DMS153 treated with DMSO at 0.1 percent for 48 hours (cell line): ENCODE measurements around the gene LSR.
"Not testable (repeated sequence)": the region's sequence is repeated elsewhere in the genome, so short reads cannot be mapped to it uniquely, and the experiment has no call there.

Experiments
- DNase-seq: peaks from one replicate; lab custom pipeline; 2025; ENCODE audit not compliant: unreplicated experiment; lab: John Stamatoyannopoulos, UW

The LSR gene

GRCh38 chr19:35284153-35285094 lies 35.6 kb downstream of the LSR start:
- no peak for DNase-seq

- DNase-seq: no peak
Observed at GRCh38 chr19:35285095-35285449, 36.3 kb downstream of the LSR start.

- DNase-seq: not testable (repeated sequence)
Observed at GRCh38 chr19:35285465-35285864, 36.7 kb downstream of the LSR start.

- DNase-seq: not testable (repeated sequence)
Observed at GRCh38 chr19:35286101-35286500, 37.3 kb downstream of the LSR start.

GRCh38 chr19:35287713-35288112 lies 38.9 kb downstream of the LSR start:
- no peak for DNase-seq

- DNase-seq: no peak
Observed at GRCh38 chr19:35288331-35288730, 39.5 kb downstream of the LSR start.

GRCh38 chr19:35288906-35289305 lies 40.1 kb downstream of the LSR start:
- no peak for DNase-seq

GRCh38 chr19:35290381-35291127 lies 41.8 kb downstream of the LSR start:
- no peak for DNase-seq

- DNase-seq: no peak
Observed at GRCh38 chr19:35291259-35291658, 42.5 kb downstream of the LSR start.

- no peak for DNase-seq
Observed at GRCh38 chr19:35291916-35292315, 43.1 kb downstream of the LSR start, which contains the start of gene MAG. MAG (plus strand) TSS chr19:35292161; CDS start chr19:35295409, 3,248 bp downstream.

GRCh38 chr19:35292421-35293362 lies 43.9 kb downstream of the LSR start:
- no peak for DNase-seq

GRCh38 chr19:35293363-35293739 lies 44.5 kb downstream of the LSR start:
- no peak for DNase-seq

GRCh38 chr19:35293808-35294207 lies 45.0 kb downstream of the LSR start:
- DNase-seq: no peak

GRCh38 chr19:35294328-35294727 lies 45.5 kb downstream of the LSR start:
- DNase-seq: no peak

GRCh38 chr19:35294859-35295791 lies 46.3 kb downstream of the LSR start:
- no peak for DNase-seq

- no peak for DNase-seq
Observed at GRCh38 chr19:35295792-35296462, 47.1 kb downstream of the LSR start.

GRCh38 chr19:35296644-35297514 lies 48.1 kb downstream of the LSR start:
- DNase-seq: no peak

GRCh38 chr19:35297515-35297848 lies 48.7 kb downstream of the LSR start:
- DNase-seq: no peak

GRCh38 chr19:35297922-35298321 lies 49.1 kb downstream of the LSR start:
- DNase-seq: no peak
